NCI-H82 treated with DMSO at 0.1 percent for 48 hours (cell line): ENCODE measurements around the gene CREM.
A peak's percentile ranks its signal among the peaks of the same experiment; 100 is the strongest.
"Not testable (repeated sequence)": the region's sequence is repeated elsewhere in the genome, so short reads cannot be mapped to it uniquely, and the experiment has no call there.

ENCODE experiments used
- DNase-seq: peaks from one replicate; lab custom pipeline; 2025; ENCODE audit not compliant: unreplicated experiment; lab: John Stamatoyannopoulos, UW

The CREM gene

DNA sequence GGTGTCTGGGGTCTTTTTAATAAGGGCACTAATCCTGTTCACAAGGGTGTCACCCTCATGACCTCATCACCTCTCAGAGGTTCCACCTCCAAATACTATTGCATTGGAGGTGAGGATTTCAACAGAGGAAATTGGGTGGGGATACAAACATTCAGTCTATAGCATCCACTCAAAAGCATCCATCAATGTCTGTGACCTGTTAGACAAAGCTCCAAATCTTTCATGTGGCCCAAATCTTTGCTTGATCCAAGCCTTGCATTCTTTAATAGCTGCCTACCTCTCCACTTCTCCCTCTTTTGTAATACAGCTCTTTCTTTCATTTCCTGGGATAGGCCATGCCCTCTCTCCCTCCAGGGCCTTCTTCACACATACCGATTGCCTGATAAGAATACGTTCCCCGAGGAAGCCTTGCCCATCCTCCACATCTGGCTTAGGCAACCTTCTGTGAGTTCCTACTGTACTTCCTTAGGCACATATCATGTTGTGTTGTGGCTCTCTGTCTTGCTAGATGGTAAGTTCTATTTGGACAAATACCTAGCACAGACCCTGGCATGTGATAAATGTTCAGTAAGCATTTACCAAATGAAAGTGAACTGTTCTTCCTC, 66.1 kb downstream of the CREM start:
- DNase-seq: no peak

DNA sequence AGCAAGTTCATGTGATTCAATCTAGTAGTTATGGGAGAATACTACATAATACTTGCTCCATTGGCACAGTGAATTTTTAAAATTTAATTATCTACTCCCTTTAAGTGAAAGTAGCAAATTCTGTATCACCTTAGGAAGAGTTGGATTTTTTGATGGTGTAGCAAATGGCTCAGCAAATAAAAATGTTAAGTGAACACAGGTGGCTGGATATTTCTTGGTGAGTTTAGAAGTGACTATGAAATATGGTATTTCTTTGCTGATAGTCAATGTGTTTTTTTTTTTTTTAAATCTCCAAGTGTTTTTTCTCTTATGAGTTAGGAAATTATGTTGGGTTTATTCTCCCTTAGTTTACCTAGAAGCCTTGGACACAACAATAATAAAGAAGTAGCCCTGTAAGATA, 67.8 kb downstream of the CREM start:
- DNase-seq: no peak

DNA sequence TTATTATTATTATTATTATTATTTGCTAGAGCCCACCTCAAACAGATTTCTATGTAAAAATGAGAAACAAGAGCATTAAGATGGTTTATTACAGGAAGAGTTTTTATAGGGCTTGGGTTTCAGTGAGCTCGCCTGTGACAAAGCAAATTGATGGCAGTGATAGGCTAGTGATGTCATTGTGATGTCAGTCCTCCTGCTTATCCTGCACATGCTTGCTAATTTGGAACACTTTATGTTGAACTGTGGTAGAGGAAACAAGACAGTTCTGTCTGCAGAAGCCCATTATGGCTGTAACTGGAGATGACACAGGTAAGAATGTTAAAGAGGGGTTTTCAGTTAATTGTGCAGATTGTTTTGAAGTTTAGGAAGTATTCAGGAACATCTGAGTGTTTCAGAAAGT, 68.3 kb downstream of the CREM start:
- no peak for DNase-seq

DNA sequence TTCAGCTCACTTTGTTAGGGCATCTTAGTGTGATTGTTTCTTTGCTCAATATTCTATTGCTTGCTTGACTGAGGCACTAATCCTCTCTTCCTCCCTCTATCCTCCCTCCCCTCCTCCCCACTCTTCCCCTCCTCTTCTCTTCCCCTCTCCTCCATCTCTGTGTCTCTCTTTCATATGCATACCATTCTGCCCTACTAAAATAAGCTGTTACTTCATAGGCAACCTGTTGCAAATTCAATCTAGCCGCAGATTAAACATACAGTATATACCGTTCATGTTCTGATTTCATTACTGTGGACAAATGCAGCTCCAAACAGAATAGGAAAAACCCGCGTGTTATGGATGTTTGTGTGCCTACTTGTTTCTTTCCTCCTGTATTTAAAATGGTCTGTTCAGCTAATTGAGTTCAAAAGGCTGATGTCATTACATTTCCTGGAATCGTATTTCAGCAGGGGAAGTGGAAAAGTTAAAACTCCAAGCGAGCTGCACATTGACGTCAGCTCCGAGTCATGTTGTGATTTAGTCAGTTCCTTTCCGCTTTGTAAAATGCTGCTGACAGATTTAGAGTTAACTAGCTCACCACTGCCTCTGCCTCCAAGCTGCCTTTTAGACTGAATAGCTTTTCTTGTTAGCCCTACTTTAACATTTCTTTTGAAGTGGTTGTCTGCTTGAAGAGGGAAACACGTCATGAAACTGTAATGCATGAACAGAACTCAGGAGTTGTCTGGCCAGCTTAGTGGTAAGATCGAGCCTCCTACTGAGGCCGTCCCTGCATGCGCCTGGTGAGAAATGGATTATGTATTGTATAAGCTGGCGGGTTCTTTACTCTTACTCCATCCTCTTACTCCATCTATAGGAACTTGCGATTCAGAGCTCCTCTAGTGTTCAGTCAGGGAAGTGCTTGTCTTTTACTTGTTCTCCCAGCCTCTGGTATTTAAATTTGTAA, 69.0 kb downstream of the CREM start:
- DNase-seq: peak; percentile 90

DNA sequence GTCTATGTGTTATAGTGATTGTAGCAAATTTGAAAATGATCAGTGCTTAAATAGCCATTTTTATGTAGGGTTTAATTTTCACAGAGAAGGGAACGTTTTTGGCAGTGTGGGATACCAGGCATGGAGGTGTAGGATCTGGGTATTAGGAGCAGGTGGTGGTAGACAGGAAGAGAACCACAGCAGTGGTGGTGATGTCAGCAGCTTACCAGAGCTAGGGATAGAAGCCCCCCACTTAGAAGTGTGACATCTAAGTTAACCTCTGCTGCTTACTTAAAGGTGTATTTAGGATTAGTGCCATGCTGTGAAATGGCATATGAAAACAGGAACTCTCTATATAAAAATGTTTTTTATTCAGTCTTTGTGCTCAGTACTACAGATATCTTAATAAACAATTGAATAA, 73.8 kb downstream of the CREM start:
- no peak for DNase-seq

DNA sequence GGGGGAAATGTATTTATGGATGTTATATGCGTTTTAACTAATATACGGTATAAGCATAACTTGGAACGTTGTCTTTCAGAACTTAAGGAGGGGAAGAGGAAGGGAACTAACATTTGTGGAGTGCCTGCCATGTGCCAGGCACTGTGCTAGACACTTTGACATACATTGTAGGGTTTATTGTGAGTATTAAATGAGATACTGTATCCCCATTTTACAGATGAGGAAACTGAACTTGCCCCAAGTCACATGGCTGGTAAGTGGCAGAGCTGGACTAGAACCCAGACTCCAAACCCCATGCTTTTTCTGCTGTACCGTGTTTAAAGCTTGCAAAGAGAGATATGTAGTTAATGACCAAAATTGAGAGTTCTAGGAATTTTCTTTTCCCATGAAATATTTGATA, 74.6 kb downstream of the CREM start:
- no peak for DNase-seq

DNA sequence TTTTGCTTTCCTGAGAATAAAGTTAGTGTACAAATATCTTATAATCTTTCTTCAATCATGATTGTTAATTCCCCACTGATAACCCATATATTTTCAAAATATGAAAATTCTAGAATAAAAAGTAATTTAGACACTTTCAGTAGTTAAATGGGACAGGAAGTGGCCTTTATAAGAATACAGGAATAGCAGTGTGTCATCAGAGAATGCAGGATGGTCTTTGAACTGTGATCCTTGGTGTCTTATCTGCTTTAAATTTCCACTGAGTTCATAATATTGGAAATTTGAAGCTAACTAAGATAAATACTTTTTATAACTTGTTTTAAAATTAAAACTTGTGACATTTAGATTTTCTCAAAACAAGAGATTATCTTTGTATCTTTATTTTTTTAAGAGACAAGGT, 75.4 kb downstream of the CREM start:
- DNase-seq: no peak

DNA sequence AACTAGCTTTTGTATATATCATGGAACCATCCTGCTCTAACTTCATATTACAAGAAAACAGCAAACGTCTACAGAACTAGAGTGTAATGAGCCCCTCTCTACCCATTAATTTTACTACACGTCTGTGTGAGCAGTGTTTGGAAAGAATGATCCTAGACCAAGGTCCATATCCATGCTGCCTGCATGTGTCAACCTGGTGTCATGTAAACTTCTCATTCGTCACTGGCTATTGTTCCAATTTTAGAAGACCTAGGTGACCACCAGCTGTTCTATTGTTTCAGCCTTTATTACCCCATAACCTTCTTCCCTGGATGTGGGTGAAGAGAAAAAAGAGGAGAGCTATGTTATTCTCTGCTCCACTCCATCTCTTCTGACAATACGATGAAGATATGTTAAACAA, 77.1 kb downstream of the CREM start:
- no peak for DNase-seq

DNA sequence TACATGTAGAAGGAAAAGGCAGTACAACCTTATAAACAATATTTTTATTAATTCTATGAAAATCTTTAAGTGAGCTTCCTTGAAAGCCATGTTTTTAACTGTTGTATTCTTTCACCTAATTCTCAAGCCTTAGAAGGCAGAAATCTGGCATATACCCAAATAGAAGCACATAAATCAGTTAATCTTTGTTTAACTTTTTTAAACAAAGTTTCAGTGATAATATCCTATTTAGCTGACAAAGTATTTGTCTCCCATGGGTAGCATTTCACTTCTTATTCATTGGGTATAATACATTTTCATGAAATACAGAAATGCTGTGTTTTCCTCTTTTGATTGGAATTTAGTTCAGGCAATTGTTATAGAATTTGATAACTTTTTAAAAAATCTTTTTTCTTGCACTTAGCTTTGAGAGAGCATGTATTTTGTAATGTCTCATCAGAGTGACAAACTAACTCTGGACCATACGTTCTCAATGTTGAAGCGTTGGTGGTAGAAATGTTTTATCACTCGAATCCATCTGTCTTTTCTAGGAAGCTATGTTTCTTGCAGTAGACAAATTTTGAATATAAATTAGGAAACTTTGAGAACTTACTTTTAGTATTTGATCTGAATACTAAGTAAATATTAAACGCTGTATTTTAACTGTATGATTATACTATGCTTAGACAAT, 78.1 kb downstream of the CREM start:
- DNase-seq: no peak

DNA sequence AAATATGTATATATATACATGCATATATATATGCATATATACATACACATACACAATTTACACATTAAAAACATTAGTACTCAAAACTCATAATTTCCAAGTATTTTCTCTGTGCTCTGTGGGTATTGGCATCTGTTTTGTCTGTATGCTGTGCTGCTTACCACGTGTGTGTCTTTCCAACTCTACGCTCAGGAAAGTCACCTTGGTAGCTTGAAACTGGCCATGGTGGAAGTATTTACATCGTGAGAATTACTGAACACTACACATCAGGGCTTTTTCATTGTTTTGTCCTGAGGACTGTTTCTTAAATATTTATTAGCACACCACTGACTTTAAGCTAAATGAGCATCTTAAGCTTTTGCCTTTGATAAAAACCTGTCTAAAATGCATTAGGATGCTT, 79.6 kb downstream of the CREM start:
- no peak for DNase-seq

DNA sequence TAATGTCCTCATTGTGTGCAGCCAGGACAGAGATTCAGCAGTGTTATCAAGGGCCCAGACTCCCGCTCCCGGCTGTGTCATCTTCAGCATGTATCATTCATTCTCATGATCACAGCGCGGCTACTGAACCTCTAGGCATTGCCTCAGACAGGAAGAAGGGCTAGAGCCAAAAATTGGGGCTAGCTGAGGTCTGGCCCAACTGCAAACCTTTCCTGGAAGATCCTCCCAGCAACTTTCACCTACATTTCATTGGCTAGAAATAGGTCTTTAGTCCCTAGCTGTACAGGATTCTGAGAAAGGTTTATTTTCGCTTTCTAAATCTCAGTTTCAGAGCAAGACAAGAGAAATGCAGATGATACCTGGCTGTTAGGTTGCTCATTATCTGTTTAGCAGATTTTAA, 81.9 kb downstream of the CREM start:
- DNase-seq: no peak

DNA sequence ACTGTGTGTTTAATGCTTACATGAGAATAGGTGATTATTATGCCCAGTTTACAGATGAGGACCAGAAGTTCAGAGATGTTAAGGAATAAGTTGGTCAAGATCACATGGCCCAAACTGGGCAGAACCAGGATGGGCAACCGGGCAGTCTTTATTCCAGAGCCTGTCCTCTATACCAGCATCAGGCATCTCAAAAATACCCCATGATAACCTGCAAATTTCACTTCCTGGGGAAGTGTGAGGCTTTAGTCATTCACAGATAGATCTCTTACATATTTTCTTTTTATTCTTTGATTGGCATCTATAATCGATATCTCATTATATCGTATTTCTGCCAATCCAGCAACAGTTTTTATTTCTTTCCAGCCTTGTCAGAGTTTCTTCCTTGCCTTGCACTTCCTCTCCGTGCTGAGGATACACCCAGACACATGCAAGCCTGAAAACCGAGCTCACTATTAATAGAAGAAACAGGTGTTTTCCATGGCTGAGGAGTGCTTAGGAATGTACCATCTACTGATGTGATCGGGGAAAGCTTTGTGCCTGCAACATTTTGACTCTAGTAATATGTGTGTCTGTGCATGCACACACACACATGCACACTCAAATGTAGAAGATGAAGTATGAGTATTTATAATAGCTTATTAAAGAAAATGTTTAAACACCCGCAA, 82.4 kb downstream of the CREM start:
- no peak for DNase-seq

DNA sequence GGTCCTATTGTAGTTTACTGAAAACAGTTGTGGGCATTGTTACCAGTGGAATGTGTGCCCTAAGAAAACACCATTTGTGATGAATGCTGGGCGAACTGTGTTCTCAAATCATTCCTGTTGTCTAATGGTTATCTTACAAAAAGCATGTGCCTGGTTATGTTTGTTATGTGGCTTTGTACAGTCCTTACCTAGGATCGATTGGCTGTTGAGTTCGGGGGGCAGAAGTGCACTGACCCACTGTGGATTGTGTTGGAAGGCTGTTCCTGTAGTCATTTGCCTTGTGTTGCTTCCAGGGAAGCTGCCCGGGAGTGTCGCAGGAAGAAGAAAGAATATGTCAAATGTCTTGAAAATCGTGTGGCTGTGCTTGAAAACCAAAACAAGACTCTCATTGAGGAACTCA, 84.3 kb downstream of the CREM start:
- no peak for DNase-seq

DNA sequence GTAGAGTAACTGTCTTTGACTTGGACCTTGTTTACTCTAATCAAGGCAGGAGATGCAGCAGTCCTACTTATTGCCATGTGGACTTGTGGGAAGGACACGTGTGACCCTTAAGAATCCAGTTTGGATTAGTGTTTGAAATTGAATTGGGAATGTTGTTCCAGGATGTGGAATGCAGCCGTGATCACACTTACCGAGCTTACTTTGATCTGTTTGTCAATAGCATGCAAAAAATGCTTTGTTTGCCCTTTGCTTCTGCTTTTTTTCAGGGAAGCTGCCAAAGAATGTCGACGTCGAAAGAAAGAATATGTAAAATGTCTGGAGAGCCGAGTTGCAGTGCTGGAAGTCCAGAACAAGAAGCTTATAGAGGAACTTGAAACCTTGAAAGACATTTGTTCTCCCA, 84.7 kb downstream of the CREM start:
- no peak for DNase-seq

DNA sequence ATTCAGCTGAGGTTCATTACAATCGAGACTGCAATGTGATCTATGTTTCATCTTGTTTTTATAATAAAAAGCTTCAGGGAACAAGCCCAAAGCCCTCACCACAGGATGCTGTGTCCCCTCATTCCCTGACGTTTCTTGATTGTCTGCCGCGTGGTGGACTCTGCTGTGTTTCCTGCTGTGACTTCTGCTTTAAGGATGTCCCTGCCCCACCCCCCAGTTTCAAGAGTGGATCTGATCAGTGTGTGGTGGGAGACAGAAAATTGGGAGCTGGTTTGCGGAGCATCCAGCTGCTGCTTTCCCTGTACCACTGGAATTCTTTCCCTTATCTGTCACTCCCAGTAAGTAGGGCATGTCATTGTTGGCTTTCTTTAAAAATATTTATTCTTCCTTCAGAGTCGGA, 86.2 kb downstream of the CREM start:
- DNase-seq: no peak

DNA sequence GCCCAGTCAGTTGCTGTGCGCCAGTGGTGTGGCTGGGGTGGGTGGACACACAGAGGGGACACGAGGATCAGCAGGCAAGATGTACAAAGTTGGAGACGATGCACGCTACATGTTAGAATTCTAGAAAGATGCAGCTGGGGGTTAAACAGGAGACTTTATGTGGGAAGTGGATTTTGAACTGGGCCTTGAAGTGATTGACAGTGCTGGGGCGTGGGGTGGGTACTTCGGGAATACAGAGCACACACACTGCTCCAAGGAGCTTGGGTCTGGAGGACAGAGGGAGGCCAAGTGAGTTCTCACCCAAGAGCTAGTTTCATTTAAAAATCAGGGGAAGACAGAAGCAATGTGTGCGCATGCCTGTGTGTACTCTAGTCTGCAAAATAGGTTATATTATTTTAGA, 87.1 kb downstream of the CREM start:
- no peak for DNase-seq

DNA sequence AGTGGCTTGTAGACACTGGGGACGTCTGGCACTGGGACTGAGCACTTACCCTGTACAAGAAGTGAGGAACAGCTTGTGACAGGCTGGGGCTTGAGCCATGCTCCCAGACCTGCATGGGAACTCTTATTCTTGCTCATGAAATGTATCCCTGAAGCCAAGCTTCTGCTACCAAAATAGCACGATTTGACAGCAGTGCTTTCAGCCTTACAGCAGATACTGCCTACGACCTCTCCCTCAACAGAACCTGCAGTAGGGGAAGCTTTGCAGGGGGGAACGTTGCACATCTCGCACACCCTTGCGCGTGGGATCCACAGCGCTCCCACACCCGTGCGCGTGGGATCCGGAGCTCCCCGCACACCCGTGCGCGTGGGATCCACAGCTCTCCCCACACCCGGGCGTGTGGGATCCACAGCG, 88.0 kb downstream of the CREM start:
- DNase-seq: no peak

DNA sequence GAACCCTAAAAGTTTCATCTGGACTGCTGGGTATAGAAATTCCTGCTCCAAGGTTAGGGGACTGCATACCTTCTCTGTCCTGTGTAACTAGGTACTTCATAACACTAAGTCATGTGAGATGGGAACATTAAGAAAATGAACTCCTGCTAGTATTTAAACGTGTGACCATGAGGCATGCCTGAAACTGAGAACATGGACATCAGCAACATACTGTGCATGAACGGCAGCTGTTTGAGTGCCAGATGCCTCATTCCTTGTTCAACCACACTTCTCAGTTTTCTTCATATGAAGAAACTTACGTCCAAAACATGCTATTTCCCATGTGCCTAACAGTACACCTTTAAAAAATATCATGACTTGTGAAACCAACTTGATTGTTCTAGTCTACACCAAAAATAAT, 88.5 kb downstream of the CREM start:
- DNase-seq: no peak

DNA sequence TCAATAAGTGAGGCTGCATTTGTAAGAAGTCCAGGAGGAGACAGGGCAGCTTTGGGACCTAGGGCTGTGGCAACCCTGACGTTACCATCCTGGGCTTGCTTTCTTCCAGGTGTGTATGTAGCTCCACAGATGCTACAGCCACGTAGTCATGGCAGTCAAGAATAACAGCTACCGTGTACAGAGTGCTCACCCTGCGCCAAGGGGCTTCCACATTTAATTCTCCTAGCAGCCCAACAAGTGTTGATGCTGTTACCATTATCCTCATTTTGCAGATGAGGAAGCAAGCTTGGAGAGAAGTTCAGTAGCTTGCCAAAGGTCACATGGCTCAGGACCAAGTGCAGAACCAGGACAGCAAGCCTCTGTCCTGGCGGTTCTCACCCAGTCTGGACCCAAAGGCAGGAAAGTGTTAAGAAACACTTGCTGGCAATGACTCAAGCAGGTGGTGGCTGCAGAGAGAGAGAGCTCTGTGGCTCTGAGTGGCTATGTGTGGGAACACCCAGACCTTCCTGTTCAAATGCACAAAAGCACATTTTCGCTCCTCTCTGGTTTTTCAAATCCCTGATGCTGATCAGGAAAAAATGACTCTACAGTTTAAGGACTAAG, 89.8 kb downstream of the CREM start:
- no peak for DNase-seq

DNA sequence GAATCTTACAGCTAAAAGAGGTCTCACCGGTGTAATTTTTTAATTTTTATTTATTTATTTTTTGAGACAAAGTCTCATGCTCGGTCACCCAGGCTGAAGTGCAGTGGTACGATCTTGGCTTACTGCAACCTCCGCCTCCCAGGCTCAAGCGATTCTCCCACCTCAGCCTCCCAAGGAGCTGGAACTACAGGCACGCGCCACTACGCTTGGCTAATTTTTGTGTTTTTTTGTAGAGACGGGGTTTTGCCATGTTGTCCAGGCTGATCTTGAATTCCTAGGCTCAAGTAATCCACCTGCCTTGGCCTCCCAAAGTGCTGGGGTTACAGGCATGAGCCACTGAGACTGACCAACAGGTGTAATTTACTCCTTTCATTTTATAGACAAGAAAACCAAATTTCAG, 90.3 kb downstream of the CREM start:
- DNase-seq: not testable (repeated sequence)

DNA sequence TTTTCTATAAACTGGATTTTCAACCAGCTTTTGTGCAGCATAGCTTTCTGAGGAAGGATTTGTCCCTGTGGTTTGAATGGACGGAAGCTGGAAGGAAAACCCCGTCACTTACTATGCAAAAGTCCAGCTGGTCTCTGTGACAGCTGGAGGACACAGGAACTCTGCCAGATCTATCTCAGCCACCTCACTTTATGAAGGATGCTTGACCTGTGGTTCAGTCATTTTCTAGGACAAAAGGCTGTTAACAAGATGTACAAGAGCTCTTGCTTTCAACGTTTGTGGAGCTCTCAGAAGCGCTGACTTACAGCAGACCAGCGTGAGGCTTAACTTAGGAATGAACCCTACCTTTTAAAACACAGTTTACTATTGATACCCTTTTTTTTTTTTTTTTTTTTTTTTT, 90.8 kb downstream of the CREM start:
- DNase-seq: no peak
